Fibroblast of villous mesenchyme (primary cell): ENCODE measurements around the gene UBE2O. TPM values are rescaled to one million over a fixed set of nuclear protein-coding genes. Genes with fewer than 3 reads are reported as not detected.
"Not testable (repeated sequence)": the region's sequence is repeated elsewhere in the genome, so short reads cannot be mapped to it uniquely, and the experiment has no call there.

ENCODE experiments used
- DNase-seq: peaks from one replicate; pipeline ENCODE4 v3.0.0-alpha.2; 2010; ENCODE audit warnings: low read depth
- H3K4me3 ChIP-seq: 2 replicates; pipeline ENCODE4 v1.5.1; 2011; ENCODE audit warnings: low read depth, mild to moderate bottlenecking, low read length
- CTCF ChIP-seq: IDR thresholded peaks from 2 replicates; pipeline ENCODE4 v1.5.1; 2012; ENCODE audit warnings: low read depth, mild to moderate bottlenecking, low read length; ENCODE audit not compliant: insufficient read depth
- total RNA-seq: library from RNA; depleted of rRNA; stranded (reverse); fragments of >200 nt; gene quantifications from 2 replicates; pipeline ENCODE4 v1.2.3, GENCODE V29; 2012

The UBE2O gene
- total RNA-seq, 1 donor = 25.9 TPM

GRCh38 chr17:76366247-76366646 lies 86.7 kb downstream of the UBE2O start:
- no peak overlapping the region for H3K4me3 ChIP-seq
- no peak for DNase-seq
- no peak for TF ChIP-seq CTCF

GRCh38 chr17:76365256-76365903 lies 87.6 kb downstream of the UBE2O start:
- no peak overlapping the region for H3K4me3 ChIP-seq
- peak; percentile 38 for DNase-seq
- TF ChIP-seq CTCF = peak; percentile 50

GRCh38 chr17:76363107-76363842 lies 89.7 kb downstream of the UBE2O start:
- TF ChIP-seq CTCF = no peak
- no peak overlapping the region for H3K4me3 ChIP-seq
- no peak for DNase-seq

GRCh38 chr17:76360461-76360860 lies 92.5 kb downstream of the UBE2O start:
- no peak overlapping the region for H3K4me3 ChIP-seq
- no peak for TF ChIP-seq CTCF
- DNase-seq = no peak

GRCh38 chr17:76359776-76360175 lies 93.2 kb downstream of the UBE2O start:
- not testable (repeated sequence) for DNase-seq

GRCh38 chr17:76359375-76359774 lies 93.6 kb downstream of the UBE2O start:
- no peak for DNase-seq
- H3K4me3 ChIP-seq = no peak overlapping the region
- no peak for TF ChIP-seq CTCF

More at GRCh38 chr17:76359776-76360175, 93.2 kb downstream of the UBE2O start:
- H3K4me3 ChIP-seq = not testable (repeated sequence)

- no peak for DNase-seq
- no peak for TF ChIP-seq CTCF
- no peak overlapping the region for H3K4me3 ChIP-seq
These were observed 95.3 kb downstream of the UBE2O start for GRCh38 chr17:76357597-76358158.
